ENCODE data around the gene RGPD8. TPM values are rescaled to one million over a fixed set of nuclear protein-coding genes. Genes with fewer than 3 reads are reported as not detected.

The RGPD8 gene
- total RNA-seq, 2 experiments from 2014 or later: 12.2 to 13.7 TPM

DNA sequence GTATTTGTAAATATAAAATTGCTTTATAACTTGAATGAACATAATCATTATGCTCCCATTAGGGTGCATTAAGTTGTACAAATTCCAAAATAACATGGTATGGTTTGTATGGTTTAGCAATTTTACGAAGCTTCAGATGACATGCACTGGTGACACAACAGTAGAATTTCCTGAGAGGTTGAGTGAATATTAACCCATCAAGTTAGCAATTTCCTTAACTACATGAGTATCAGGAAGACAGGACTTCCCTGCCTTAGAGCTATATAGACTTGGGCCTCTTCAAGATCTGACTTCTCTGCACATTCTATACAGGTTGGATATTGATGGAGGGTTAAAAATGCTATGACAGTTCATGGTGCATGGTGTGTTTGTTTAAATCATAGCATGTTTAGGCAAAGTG lies 97.8 kb downstream of the RGPD8 start:
- ATAC-seq (ENCODE audit: low read depth) (no peak), DNase-seq (no peak)
- Mint-ChIP-seq H3K4me1 (no peaks in the 10 kb centered on the region), H3K36me3 (peaks cover 3% of the 10 kb centered on the region), H3K9me3 (no peaks in the 10 kb centered on the region), H3K4me3 (no peak overlapping the region), H3K27ac (no peak overlapping the region), H3K27me3 (no peaks in the 10 kb centered on the region)
- POLR2A ChIA-PET: no interaction called here

DNA sequence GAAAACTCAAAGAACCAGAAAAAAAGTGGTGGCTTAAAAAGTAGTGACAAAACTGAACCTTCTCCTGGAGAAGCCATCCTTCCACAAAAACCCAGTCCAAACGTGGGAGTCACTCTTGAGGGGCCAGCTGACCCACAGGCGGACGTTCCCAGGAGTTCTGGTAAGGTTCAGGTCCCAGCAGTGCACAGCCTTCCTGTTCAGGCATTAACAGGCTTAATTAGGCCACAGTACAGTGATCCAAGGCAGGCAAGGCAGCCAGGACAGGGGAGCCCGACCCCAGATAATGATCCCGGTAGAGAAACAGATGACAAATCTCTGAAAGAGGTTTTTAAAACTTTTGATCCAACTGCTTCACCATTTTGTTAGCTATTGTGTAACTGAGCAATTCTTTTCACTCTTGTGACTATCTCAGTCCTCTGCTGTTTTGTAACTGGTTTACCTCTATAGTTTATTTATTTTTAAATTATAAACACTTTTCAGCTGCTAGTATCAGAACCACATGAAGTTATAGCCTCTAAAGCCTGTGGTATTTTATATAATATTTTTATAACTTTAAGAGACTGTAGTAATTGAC lies 101.2 kb downstream of the RGPD8 start:
- H3K27me3 Mint-ChIP-seq: no peaks in the 10 kb centered on the region
- H3K4me3 Mint-ChIP-seq: no peak overlapping the region
- no peaks in the 10 kb centered on the region for H3K9me3 Mint-ChIP-seq
- DNase-seq (no peak), ATAC-seq (ENCODE audit: low read depth) (no peak)
- POLR2A ChIA-PET: no interaction called here
- peaks cover 16% of the 10 kb centered on the region for H3K36me3 Mint-ChIP-seq
- H3K27ac Mint-ChIP-seq: no peak overlapping the region
- no peaks in the 10 kb centered on the region for H3K4me1 Mint-ChIP-seq

DNA sequence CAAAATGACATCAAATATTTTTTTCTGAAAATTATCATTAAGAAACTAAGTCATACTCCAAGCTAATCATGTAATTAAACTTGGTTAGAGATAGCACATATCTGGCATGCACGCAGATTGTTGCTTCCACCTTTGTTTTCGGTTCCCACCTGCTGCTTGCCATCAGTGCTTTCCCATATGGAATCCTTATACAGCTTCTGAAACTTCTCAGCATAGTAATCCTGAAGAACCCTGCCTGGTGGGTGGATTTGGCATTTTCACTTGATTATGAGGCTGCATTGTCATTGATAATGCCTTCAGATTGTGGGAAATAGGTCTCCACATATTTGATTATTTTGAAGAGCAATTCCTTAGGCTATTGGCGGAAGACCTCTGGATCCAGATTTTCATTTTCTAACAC lies 110.5 kb downstream of the RGPD8 start:
- DNase-seq: no peak
- Mint-ChIP-seq H3K9me3 (peaks cover 4% of the 10 kb centered on the region), H3K27ac (no peak overlapping the region), H3K27me3 (no peaks in the 10 kb centered on the region), H3K4me1 (no peaks in the 10 kb centered on the region), H3K36me3 (peaks cover 21% of the 10 kb centered on the region), H3K4me3 (no peak overlapping the region)
- POLR2A ChIA-PET: no interaction called here
- no peak for ATAC-seq (ENCODE audit: low read depth)

DNA sequence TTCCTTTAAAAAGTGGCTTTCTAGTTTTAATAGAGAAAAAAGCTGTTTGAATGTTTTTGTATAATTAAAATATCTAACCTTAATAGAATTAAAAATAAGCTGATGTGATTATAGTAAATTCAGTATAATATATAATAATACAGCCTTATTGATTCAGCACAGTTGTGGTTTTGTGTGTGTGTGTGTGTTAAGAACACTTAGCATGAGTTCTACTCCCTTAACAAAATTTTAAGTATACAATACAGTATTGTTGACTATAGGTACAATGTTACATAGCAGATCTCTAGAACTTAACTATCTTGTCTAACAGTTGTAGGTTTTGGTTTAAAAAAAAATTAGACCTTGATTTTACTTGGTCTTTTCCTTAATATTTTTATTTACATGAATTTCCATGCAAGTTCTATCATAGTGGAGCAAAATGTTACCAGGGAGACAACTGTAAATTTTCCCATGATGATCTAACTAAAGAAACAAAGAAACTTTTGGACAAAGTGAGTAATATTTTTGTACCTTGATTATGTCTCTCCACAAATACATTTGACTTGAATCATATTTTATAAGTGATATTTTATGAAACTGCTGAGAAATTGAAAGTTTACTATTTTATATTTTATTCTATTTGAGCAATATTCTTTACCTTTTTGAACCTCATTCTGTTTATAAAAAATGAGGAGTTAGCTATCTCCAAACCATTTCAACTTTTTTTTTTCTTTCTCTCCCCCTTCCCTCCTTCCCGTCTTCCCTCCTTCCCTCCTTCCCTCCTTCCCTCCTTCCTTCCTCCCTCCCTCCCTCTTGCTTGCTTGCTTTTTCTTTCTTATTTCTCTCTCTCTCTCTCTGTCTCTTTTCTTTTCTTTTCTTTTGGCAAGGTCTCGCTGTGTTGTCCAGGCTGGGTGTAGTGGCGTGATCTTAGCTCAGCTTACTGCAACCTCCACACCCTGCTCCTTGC lies 111.8 kb downstream of the RGPD8 start:
- H3K4me1 Mint-ChIP-seq: no peaks in the 10 kb centered on the region
- POLR2A ChIA-PET: no interaction called here
- H3K27ac Mint-ChIP-seq: no peak overlapping the region
- no peak for ATAC-seq (ENCODE audit: low read depth)
- H3K36me3 Mint-ChIP-seq: peaks cover 11% of the 10 kb centered on the region
- no peak overlapping the region for H3K4me3 Mint-ChIP-seq
- H3K27me3 Mint-ChIP-seq: no peaks in the 10 kb centered on the region
- DNase-seq: no peak
- no peaks in the 10 kb centered on the region for H3K9me3 Mint-ChIP-seq

Other genes with a start within 250 kb of the RGPD8 start
- 10 to 100 TPM; 15.7 to 17.1 TPM for gene ZC3H8, start 178.6 kb downstream of the RGPD8 start, total RNA-seq
- gene ZC3H6, start 158.0 kb downstream of the RGPD8 start, total RNA-seq: 10 to 100 TPM; 21.3 to 22.5 TPM
- 10 to 100 TPM; 22.9 to 24.5 TPM for gene TTL, start 48.5 kb upstream of the RGPD8 start, total RNA-seq
- 10 to 100 TPM; 27.2 to 27.3 TPM for gene POLR1B, start 108.8 kb upstream of the RGPD8 start, total RNA-seq
- 10 to 100 TPM; 32.1 to 35.2 TPM for gene CHCHD5, start 151.0 kb upstream of the RGPD8 start, total RNA-seq
- 100 to 1,000 TPM; 105 to 113 TPM for gene SLC20A1, start 212.3 kb upstream of the RGPD8 start, total RNA-seq